ENCODE data around the gene MLN.

DNA sequence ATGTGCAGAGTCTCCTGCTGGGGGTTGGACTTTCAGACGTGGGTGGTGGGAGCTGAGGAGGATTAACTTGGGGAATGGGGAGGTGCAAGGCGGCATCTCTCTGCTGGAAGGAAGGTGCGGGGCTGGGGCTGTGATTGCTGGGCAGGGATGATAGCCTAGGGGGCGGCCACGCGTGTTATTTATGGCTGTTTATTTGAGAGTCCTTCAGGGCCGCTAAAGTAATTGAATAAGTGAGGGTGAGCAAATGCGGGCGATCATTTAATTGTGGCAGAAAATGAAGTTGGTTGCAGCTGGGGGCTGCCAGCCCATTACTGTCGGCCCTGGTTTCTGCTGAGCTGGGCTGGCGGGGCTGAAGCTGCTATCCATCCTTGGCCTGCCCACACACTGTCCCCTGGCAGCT, 49.6 kb downstream of the MLN start:
- TF ChIP-seq, protein P1, sequence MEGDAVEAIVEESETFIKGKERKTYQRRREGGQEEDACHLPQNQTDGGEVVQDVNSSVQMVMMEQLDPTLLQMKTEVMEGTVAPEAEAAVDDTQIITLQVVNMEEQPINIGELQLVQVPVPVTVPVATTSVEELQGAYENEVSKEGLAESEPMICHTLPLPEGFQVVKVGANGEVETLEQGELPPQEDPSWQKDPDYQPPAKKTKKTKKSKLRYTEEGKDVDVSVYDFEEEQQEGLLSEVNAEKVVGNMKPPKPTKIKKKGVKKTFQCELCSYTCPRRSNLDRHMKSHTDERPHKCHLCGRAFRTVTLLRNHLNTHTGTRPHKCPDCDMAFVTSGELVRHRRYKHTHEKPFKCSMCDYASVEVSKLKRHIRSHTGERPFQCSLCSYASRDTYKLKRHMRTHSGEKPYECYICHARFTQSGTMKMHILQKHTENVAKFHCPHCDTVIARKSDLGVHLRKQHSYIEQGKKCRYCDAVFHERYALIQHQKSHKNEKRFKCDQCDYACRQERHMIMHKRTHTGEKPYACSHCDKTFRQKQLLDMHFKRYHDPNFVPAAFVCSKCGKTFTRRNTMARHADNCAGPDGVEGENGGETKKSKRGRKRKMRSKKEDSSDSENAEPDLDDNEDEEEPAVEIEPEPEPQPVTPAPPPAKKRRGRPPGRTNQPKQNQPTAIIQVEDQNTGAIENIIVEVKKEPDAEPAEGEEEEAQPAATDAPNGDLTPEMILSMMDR (IDR thresholded peaks at IDR 0.05) = no peak
- no peak for TF ChIP-seq EZH2 (IDR thresholded peaks at IDR 0.05; ENCODE audit: borderline replicate concordance, insufficient read depth, low read depth, low read length, poor library complexity, severe bottlenecking)

Measured in B cell (primary cell).